Neutrophil (primary cell): ENCODE data around the gene A3GALT2.

Source experiments
- H3K27ac ChIP-seq: fragments of 200-600 bp; sonication (generic); 2 replicates; pipeline ENCODE4 v1.5.1; 2016; ENCODE audit warnings: mild to moderate bottlenecking, moderate library complexity
- H3K27me3 ChIP-seq: fragments of 200-600 bp; sonication (generic); 2 replicates; pipeline ENCODE4 v1.6.0; 2016; ENCODE audit warnings: mild to moderate bottlenecking
- H3K36me3 ChIP-seq: fragments of 200-600 bp; sonication (generic); 2 replicates; pipeline ENCODE4 v1.5.1; 2017
- H3K4me1 ChIP-seq, 2 experiments: fragments of 200-600 bp in 1 of 2; sonication (generic) in 1 of 2; 1 replicate in 1 of 2; 2 replicates in 1 of 2; pipeline versions ENCODE4 v1.5.1 to v1.6.1; 2013 to 2016; ENCODE audit warnings: low read depth in 1 of 2, low read length in 1 of 2, mild to moderate bottlenecking in 1 of 2, moderate library complexity in 1 of 2; ENCODE audit not compliant: control insufficient read depth in 1 of 2, insufficient read depth in 1 of 2
- H3K4me3 ChIP-seq, 2 experiments: fragments of 200-600 bp in 1 of 2; sonication (generic) in 1 of 2; 1 replicate in 1 of 2; 2 replicates in 1 of 2; pipeline ENCODE4 v1.5.1; 2013 to 2016; ENCODE audit warnings: low read depth in 1 of 2, low read length in 1 of 2, mild to moderate bottlenecking in 1 of 2, moderate library complexity in 1 of 2
- H3K9me3 ChIP-seq: fragments of 200-600 bp; sonication (generic); 2 replicates; pipeline ENCODE4 v1.5.1; 2016
- TF ChIP-seq, protein P1 (sequence below): fragments of 200-600 bp; sonication (generic); IDR thresholded peaks from 2 replicates; pipeline ENCODE4 v1.5.1; 2016; ENCODE audit warnings: antibody characterized with exemption

Gene A3GALT2

DNA sequence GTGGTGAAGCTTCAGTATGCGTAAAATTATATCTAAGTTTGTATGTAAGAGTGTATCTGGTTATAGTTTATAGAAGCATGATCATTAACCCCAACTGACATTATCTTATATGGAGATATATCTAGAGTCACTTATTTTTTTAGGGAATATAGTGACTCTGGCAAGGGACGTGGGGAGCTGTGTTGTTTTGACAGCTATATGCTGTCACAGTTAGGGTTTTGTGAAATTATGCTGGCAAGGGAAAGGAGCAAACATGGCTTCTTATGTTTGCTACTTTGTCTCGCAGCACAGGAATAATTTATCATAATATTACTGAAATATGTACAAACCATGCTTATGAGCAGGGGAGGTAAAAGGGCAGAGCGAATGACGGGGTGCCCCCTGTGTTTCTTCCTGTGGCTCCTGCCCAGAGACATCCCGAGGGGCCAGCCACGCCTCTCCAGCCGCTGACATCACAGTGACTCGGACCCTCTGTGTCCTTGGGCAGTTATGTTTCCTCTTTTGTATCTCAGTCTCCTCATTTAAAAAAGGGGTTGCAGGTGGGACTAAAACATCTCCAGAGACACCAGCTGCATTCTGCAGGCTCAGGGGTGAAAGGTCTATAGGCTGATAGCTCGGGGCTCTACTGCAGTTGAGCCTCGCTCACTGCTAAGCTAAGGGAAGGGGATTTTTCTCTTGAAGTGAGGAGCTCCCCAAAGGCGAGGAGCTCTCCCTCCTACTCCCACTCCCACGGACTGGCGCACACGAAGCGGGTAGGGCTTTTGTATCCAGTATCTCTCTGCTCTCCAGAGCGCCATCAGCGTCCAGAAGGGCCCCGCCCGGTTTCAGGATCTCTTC lies 14.9 kb downstream of the A3GALT2 start:
- TF ChIP-seq, protein P1, sequence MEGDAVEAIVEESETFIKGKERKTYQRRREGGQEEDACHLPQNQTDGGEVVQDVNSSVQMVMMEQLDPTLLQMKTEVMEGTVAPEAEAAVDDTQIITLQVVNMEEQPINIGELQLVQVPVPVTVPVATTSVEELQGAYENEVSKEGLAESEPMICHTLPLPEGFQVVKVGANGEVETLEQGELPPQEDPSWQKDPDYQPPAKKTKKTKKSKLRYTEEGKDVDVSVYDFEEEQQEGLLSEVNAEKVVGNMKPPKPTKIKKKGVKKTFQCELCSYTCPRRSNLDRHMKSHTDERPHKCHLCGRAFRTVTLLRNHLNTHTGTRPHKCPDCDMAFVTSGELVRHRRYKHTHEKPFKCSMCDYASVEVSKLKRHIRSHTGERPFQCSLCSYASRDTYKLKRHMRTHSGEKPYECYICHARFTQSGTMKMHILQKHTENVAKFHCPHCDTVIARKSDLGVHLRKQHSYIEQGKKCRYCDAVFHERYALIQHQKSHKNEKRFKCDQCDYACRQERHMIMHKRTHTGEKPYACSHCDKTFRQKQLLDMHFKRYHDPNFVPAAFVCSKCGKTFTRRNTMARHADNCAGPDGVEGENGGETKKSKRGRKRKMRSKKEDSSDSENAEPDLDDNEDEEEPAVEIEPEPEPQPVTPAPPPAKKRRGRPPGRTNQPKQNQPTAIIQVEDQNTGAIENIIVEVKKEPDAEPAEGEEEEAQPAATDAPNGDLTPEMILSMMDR = no peak
- Histone ChIP-seq H3K4me1 (peaks cover 24 to 25% of the 10 kb centered on the region in 2 experiments), H3K4me3 (peak overlapping the region; percentile 40 to 57), H3K27me3 (peaks cover 37% of the 10 kb centered on the region), H3K36me3 (no peaks in the 10 kb centered on the region), H3K9me3 (no peaks in the 10 kb centered on the region), H3K27ac (no peak overlapping the region)

DNA sequence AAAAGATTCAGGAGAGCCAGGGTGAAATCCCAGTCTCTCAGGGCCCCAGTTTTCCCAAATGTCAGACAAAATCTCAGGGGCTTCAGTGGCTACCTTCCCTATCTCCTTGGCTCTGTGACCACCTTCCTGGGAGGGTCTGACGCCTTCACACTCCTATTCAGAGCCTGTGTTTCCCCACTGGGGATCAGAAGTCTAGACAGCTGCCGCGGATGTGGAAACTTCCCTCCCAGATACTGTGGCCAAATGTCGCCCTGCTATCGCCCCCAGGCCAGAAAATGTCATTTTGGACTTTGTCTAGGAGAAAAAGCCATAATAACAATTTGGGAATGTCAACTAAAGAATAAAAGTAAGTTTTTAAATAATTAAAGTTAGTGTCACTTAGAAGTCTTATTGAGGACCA lies 15.9 kb downstream of the A3GALT2 start:
- TF ChIP-seq, protein P1 = no peak

DNA sequence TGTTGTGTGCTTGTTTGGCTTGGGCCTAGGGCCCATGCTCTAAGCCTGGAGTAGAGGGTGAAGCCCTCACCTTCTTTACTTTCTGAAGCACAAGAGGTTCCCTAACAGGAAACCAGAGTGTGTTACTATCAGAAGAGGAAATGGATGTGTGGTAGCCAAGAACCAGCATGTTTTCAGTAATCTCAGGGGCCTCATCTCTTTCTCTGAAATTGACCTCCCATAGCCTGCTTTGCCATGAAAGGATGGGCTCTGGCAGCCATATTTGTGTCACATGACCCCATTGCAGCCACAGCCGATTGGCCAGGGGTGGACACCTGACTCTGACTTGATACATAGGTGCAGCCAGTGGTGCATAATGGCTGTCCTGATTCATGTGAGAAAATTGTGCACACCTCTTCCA lies 18.6 kb downstream of the A3GALT2 start:
- Histone ChIP-seq H3K27ac (peak overlapping the region; percentile 56), H3K27me3 (peaks cover 27% of the 10 kb centered on the region)
- TF ChIP-seq, protein P1 = no peak

More for the DNA sequence above, 15.9 kb downstream of the A3GALT2 start:
- H3K9me3 ChIP-seq = no peaks in the 10 kb centered on the region
- H3K4me1 ChIP-seq = peaks cover 32% of the 10 kb centered on the region in 2 experiments
- H3K27ac ChIP-seq = no peak overlapping the region
- no peak overlapping the region for H3K4me3 ChIP-seq
- peaks cover 37% of the 10 kb centered on the region for H3K27me3 ChIP-seq
- no peaks in the 10 kb centered on the region for H3K36me3 ChIP-seq

DNA sequence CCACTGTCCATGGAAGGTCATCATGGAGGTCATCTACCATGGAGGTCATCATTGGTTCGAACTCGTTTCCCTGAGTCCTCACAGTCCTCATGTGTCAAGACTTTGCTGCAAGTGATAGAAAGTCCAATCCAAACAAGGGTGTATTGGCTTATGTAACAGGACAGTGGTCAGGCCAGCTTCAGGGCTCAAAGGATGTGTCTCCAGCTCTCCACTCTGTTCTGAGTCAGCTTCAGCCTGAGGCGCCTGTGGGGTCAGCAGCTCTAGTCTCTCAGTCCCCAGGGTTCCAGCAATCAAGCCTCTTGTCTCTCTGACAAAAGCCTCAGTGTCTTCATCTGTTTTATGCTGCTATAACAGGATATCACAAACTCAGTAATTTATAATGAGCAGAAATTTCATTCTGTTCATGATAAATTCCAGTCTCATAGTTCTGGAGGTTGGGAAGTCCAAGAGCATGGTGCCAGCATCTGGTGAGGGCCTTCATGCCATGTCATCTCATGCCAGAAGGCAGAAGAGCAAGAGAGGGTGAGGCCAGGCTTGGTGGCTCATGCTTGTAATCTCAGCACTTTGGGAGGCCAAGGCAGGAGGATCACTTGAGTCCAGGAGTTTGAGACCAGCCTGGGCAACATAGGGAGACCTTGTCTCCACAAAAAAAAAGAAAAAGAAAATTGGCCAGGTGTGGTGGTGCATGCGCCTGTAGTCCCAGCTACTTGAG lies 19.5 kb downstream of the A3GALT2 start:
- TF ChIP-seq, protein P1 = no peak
- Histone ChIP-seq H3K4me3 (no peak overlapping the region), H3K27ac (peak overlapping the region; percentile 8), H3K9me3 (no peaks in the 10 kb centered on the region), H3K36me3 (peaks cover 10% of the 10 kb centered on the region), H3K27me3 (peaks cover 18% of the 10 kb centered on the region), H3K4me1 (peaks cover 32 to 35% of the 10 kb centered on the region in 2 experiments)

More for the DNA sequence above, 18.6 kb downstream of the A3GALT2 start:
- Histone ChIP-seq H3K4me1 (peaks cover 40 to 43% of the 10 kb centered on the region in 2 experiments), H3K9me3 (no peaks in the 10 kb centered on the region), H3K4me3 (no peak overlapping the region), H3K36me3 (peaks cover 5% of the 10 kb centered on the region)

DNA sequence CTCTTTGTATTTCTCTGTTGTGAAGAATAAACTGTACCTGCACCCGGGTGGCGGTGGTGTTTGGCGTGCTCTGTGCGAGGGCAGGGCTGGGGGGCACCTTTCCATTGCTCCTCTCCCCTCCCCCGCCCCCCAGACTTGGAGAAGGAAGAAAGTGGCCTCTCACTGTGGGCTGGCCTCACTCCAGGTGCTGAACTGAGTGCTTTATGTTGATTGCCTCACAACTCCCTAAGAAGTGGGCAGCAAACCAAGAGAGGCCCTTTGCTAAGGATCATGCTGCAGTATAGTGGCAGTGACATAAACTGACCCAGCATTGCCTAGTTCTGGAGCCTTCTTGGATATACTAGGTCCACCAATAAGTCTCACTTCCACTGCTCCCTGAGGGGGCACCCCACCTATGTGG lies 20.2 kb downstream of the A3GALT2 start:
- TF ChIP-seq, protein P1 = no peak
- no peak overlapping the region for H3K4me3 ChIP-seq

More for the DNA sequence above, 20.2 kb downstream of the A3GALT2 start:
- Histone ChIP-seq H3K36me3 (peaks cover 10% of the 10 kb centered on the region), H3K27ac (peak overlapping the region; percentile 23), H3K4me1 (peaks cover 28 to 32% of the 10 kb centered on the region in 2 experiments), H3K27me3 (peaks cover 10% of the 10 kb centered on the region), H3K9me3 (no peaks in the 10 kb centered on the region)
